Activated CD8-positive, alpha-beta memory T cell treated with anti-CD3 and anti-CD28 coated beads for 24 hours (primary cell): ENCODE measurements around the gene CACNG4.
"Not testable (repeated sequence)": the region's sequence is repeated elsewhere in the genome, so short reads cannot be mapped to it uniquely, and the experiment has no call there.

Experiments used
- DNase-seq: peaks from one replicate; pipeline ENCODE4 v3.0.0-alpha.2; 2020

CACNG4 gene

DNA sequence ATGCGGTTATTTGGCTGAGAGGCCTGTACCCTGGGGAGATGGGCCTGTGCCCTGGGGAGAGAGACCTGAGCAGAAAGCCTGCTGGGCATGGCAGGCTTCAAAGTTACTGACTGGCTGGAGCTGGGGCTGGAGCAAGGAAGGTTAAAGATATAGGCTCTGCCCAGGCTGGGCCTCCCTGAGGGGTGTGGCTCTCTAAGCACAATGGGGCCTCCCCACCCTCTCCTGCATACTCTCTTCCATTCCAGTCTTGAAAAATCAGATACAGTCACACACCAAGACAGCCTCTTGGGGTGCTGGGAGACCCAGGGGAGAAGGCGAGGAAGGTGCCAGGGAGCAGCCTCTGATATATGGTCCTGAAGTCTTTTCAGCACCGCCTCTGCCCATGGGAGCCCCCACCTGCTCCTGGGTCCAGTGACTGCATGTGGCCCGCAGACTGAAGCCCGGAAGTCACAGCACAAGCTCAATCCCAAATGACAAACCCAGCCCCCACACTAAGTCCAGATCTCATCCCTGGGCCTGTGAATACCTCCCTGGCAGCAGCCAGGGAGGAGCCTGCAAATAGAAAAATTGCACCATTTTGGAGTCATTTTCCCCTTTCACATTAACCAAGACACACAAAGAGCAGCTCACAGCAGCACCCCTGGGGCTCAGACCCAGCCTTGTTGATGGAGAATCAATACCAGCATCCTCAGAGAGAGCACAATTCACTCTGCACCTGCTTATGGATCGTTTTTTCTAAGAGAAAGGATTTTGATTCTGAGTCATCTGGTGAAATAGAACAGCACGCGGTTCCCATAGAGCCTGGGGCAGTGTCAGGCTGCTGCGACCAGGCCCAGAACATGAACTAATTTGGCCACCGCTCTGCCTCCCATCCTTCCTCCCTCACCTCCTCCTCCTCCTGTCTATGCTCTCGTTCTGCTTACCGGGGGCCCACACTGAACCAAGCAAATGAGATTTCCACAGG lies 54.2 kb downstream of the CACNG4 start:
- no peak for DNase-seq

DNA sequence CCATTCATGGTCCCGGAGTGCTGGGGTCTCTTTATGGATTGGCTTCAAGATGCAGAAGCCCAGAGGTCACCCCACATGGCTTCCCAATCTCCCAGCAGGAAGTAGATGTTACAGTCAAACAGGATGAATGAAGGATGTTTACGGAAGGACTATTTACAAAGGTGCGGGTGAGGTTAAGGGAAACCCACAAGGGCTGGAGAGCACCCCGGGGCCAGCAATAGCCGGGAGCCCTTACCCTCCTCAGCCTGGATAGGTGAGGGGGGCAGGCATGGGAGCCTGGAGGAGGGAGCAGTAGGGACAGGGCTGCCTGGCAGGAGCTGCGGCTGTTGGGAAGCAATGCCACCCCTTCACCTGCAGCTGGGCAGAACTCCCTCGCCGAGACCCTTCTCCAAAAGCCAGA lies 55.3 kb downstream of the CACNG4 start:
- DNase-seq: no peak

DNA sequence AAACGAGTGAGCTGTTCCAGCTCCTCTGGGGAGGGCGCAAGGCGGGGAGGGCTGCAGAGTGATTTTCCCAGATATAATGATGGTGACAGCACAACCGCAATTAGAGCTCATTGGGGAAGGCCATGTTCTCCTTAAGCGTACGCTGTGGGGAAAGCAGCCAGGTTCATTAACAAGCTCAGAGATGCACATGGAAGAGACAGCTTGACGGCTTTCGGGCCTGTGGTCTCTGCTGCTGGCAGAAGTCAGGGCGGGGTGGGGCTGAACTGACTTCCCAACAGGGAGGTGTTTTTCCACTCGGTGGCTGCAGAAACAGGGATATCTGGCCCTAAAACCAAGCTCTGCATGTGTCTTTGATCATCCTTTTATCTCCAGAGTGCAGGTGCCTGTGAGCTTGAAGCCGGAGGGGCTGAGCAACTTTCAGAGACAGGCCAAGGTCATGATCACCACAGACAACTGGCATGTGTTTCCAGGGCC lies 55.8 kb downstream of the CACNG4 start:
- no peak for DNase-seq

DNA sequence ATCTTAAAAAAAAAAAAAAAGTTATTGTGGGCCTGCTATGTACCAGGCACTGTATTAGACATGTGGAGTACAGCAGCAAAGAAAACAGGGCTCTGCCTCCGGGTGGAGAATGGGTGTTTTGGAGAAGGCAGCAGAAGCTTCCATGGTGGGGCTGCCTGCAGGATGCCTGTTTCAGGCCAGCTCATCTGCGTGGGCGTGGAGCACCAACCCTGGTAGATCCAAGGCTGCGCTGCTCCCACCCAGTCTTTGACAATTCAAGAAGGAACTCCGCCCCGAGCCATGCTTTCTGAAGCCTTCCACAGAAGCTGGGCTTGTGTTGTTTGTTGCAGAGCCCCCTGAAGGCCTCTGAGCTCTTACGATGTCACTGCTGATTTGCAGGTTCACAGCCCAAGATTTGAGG lies 56.7 kb downstream of the CACNG4 start:
- DNase-seq: no peak

DNA sequence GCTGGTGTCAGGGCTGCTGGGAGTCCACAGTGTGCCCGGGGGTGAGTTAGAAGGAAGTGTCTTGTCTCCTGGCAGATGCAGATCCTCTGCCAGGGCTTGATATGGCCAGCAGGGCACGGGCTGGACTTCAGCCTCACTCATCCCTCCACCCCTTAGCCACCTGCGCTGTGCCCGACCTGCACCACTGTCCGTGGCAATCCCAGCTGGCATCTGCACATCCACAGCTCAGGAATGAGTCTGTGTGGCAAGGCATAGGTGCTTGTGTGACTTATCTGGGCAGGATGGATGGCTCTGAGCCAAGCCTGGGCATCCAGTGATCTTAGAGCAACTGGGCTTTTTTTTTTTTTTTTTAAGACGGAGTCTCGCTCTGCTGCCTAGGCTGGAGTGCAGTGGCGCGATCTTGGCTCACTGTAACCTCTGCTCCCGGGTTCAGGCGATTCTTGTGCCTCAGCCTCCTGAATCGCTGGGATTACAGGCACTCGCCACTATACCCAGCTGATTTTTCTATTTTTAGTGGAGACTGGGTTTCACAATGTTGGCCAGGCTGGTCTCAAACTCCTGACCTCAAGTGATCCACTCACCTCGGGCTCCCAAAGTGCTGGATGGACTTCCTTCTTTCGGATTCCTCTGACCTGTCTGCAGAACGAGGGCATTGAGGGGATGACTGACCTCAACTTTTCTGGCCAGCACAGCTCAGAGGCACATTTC lies 57.4 kb downstream of the CACNG4 start:
- DNase-seq: no peak

DNA sequence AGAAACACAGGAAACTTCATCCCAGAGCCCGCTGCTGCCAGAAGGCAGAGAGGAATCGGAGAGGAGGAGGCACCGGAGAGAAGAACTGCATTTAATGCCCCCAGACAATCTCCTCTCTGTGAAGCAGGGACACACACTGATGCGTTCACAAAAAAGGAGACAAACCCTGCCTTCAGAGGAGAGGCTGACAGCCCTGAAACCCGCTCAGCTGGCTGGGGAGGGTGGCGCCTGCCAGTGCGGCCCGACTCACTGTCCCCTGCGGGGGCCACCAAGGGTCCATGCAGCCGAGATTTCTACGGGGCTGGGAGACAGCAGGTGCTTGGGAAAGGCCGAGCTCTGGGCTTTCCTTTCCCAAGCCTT lies 57.9 kb downstream of the CACNG4 start:
- DNase-seq: no peak

DNA sequence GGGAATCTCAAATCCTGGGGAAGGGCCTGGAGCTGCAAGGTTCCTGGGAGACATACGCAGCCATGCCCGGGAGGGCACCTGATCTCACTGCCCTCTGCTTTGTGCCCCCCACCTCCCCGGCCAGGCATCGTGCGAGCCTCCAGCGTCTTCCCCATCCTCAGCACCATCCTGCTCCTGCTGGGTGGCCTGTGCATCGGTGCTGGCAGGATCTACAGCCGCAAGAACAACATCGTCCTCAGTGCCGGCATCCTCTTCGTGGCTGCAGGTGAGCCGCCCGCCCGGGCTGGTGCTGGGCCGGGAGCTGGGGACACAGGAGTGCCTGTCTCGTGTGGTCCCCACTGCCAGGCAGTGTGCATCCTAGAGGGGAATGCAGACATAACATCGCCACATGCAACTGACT lies 60.2 kb downstream of the CACNG4 start:
- no peak for DNase-seq

DNA sequence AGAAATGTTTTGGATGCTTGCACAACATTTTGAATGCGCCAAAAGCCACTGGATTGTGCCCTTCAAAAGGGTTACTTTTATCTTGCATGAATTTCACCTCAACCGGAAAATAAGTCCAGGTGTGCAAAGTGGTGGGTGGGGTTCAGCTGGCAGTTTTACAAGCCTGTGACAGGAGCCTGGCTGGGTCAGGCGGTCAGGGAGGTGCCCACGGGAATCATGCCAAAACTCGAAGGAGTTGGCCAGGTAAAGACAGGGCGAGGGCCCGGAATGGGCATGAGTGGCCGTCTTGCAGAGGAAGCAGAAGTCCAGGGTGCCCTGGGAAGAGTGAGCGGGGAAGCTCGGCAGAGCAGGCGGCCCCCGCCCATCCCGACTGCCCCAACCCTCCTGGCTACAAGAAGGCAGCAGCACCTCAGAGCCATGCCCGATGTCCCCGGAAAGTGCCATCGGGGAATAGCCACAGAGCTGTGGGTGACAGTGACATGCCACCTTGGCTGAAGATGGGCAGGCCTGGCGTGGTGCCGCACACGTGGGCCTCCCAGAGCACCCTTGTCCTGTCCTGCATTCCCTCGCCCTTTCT lies 60.8 kb downstream of the CACNG4 start:
- no peak for DNase-seq

DNA sequence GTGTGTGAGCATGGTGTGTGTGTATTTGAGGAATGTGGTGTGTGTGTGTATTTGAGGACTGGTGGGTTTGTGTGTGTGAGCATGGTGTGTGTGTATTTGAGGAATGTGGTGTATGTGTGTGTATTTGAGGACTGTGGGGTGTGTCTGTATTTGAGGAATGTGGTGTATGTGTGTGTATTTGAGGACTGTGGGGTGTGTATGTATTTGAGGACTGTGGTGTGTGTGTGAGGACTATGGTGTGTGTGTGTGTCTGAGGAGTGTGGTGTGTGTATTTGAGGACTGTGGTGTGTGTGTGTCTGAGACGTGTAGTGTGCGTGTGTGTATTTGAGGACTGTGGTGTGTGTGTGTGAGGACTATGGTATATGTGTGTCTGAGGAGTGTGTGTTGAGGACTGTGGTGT lies 61.8 kb downstream of the CACNG4 start:
- no peak for DNase-seq

DNA sequence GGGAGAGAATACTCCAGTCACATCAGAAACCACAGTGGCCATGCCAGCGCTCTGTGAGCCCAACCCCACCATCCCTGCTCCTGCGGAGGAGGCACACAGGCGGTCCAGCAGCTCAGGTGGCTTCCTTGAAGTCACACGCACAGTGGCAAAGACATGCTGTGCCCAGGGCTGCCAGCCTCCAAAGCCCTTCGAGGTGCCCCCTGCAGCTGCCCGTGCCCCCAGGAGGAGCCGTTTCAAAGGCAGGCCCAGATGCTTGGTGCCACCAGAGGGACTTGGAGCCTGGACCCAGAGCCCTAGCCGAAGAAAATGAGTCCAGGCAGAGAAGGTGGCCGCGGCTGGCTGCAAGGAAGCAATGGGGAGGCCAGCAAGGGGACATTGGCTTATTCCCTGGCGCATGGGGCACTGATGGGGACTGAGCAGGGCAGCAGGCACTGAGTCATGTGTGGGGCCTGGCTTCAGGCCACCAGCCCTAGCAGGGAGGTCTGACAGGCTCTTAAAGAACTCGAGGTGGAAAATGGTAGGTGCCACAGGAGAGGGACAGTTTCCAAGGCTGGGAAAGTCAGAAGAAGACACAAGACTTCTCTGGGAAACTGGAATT lies 62.6 kb downstream of the CACNG4 start:
- no peak for DNase-seq

DNA sequence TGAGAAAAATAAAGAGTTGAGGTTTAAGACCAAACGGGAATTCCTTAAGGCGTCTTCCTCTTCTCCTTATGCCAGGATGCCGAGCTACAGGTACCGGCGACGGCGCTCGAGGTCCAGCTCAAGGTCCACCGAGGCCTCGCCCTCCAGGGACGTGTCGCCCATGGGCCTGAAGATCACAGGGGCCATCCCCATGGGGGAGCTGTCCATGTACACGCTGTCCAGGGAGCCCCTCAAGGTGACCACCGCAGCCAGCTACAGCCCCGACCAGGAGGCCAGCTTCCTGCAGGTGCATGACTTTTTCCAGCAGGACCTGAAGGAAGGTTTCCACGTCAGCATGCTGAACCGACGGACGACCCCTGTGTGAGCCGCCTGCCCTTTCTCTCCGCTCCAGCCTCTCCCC lies 66.1 kb downstream of the CACNG4 start:
- no peak for DNase-seq

DNA sequence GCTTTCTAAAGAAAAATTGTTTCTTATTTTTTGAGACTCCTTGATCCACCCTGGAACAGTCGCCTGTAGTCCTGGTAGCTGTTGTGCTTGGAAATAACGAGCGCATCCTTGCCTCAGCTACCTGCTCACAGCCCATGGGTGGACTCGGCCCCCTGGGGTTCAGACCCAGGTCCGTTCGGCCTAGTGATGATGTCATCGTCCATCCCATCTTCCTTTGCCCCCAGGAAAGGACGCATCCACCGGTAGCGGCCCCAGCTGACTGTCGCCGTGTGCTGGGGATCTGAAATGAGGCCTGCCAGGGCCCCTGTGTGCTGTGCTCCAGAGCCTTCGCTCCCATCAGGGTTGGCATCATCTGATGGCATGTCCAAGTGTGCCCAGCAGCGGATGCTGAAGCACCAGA lies 67.9 kb downstream of the CACNG4 start:
- DNase-seq: no peak

DNA sequence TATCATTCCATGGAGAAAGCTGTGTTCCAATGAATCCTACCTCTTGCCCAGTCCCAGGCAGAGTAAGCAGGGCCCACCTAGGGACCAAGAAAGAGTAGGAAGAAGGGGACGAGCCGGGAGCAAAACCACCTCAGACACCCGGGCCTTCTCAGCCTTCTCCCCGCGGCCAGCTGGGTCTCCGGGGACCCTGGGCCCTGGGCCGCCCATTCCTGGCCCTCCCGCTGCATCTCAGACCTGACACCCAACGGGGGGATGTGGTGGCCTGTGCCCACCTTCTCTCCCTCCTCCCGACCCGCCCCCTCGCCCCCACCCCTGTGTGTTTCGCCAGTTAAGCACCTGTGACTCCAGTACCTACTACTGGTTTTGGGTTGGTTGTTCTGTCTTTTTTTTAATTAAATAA lies 68.5 kb downstream of the CACNG4 start:
- DNase-seq: no peak

DNA sequence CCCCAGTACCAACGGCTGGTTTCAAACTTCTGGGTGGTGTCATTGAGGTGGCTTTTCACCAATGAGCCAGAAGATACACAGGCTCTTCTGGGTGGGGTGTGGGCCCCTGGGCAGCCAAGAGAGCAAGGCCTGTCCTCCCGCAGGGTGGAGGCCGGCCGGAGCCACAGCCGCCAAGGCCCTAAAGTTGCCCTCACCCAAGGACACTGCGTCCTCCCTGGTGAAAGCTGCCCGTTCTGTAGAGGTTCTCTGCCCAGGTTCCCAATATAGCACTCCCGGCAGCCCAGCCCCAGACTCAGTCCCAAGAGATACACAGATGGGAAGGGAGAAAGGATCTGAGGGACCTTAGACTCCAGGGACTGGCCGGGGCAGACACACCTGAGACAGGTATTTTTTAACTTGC lies 69.1 kb downstream of the CACNG4 start:
- no peak for DNase-seq

DNA sequence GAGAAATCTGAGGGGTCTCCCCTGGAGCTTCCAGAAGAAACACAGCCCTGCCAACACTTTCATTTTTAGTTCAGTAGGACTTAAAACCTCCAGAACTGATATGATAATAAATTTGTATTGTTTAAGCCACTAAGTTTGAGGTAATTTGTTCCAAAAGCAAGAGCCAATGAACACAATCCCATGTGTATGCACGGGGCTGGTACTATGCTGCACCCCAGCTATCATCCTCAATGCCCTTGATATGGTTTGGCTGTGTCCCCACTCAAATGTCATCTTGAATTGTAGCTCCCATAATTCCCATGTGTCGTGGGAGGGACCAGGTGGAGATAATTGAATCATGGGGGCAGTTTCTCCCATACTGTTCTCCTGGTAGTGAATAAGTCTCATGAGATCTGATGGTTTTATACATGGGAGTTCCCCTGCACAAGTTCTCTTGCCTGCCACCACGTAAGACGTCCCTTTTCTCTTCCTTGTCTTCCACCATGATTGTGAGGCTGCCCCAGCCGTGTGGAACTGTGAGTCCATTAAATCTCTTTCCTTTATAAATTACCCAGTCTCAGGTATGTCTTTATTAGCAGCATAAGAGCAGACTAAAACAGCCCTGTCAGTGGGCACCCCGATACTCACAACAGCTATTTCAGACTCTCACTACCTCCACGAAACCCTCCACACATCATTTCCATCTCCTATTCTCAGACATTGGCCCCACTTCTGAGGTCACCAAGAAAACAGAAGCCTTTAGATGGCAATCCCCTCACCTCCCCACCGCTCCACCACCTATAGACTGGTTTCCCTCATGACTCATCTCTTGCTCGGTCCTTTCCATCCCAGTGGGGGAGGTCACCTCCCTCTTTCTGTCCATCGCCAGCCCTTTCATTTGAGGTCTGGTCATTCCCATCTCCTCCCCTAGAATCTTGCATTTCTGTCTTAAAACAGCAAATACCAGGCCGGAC lies 70.9 kb downstream of the CACNG4 start:
- DNase-seq: no peak

DNA sequence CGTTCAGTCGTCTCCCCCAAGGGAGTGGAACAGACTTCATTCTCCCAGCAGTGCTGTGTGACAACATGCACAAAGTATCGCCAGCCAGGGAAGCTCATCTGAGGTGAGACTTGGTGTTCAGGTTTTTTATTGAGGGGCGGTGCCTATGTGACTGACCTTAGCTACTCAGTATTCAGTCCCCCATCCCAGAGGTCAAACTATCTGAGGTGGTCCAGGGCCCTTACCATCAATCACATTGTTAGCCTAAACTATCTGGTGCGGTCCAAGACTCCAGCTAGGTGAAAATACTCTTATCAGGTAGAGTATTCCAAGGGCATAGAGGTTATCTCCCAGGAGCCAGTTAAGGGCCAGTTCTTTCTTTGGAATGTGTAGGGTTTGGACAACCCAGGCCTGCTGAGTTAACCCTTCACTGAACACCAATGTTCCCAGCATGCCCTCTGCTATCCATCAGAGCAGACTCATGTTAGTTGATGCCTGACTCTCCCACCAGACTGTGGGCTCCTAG lies 74.4 kb downstream of the CACNG4 start:
- no peak for DNase-seq

DNA sequence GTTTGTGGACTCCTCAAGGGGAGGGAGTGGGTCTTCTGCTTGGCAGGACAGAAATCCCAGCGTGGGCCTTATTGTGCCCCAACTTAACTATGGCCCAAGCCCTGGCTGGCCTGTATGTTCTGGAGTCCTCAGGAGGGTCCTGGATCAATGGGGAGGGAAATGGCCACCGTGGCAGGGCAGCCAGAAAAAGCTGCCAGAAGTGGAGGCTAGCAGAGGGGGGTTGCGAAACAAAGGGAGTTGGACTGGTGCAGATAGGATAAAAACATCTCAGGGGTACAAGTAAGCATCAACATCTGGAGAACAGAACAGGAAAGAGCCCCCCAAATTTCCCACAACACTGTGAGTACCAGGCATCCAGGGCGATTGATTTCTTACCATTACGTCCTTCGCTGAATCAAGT lies 76.1 kb downstream of the CACNG4 start:
- DNase-seq: no peak

DNA sequence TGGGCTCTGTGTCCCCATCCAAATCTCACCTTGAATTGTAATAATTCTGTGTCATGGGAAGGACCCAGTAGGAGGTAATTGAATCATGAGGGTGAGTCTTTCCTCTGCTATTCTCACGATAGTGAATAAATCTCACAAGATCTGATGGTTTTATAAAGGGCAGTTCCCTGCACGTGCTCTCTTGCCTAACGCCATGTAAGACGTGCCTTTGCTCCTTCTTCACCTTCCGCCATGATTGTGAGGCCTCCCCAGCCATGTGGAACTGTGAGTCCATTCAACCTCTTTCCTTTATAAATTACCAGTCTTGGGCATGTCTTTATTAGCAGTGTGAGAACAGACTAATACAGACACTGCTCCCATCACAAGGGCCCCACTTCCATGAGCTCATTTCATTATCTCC lies 76.6 kb downstream of the CACNG4 start:
- not testable (repeated sequence) for DNase-seq

DNA sequence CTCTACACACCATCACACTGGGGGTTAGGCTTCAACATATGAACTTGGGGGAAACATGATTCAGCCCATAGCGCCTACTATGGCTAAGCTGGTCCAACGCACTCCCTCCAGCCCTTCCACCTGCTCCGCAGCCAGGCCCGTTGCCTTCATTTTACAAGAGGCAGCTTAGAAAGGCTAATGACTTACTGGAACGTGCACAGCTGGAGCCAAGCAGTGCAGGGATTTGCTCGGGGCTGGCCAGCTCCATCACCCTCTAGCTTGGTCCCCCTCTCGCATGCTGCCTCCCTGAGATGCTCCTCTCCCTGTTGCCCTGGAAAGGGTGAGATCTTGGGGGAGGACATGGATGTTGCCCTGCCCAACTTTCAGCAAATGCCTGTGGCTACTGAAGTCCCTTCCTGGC lies 77.0 kb downstream of the CACNG4 start:
- no peak for DNase-seq

DNA sequence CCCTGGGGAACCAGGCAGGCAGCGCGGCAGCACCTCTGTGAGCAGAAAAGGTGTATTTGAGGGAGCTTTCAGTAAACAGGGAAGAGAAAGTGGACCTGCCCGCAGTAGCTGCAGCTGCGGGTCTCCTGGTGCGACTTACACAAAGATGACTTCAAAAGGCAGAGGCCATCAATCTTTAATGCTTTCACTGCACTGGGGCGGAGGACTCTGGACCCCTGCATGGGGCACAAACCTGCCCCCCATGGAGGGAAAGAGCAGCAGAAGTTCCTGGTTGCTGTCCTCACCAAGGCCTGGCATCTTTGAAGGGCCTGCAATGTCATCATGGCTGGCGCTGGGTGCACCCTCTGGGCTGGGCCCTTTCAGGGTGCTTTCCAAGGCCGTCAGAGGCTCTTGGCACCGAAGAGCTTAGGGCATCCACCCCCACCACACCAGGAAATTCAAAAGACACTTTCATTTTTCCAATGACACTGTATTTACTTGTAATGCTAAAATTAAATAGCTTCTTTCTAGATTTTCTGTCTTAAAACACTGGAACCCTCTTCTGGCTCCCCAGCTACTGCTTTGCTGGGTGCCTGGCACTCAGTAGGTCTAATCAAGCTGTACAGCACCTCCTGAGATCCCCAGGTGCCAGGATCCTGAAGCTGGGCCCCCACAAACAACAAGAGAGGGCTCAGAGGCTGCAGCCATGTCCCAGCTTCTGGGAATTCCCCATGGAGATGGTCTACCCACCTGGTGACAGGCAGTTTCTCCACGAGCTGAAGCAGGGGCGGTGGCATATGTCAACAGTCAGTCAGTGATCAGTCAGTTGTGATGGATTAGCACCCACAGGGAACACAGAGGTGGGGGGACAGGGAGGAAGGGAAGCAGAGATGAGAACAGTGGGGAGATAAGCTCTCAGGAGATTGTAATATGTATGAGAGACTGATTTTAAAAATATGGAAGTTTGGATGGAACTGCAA lies 77.7 kb downstream of the CACNG4 start:
- no peak for DNase-seq

DNA sequence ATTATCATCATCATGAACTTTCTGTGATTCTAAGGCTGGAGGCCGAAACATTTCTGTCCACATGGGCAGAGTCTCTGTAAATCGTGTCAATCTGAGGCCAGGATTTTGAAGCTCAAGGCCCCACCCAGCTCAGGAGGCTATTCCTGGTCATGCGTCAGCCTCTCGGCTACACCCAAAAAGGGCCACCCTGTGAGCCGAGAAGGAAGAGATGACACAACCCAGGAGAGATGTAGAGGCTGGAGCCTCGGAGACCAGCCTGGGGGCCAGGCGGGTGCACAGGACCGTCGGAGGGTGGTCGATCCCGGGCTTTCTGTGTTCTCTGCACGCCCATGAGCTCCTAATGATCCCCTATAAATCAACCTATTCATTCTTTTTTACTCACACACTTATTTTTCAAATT lies 78.8 kb downstream of the CACNG4 start:
- DNase-seq: no peak
